CD4-positive, alpha-beta memory T cell (primary cell): ENCODE data around the gene TOP1. TPM values are rescaled to one million over a fixed set of nuclear protein-coding genes. Genes with fewer than 3 reads are reported as not detected.
"Not testable (repeated sequence)": the region's sequence is repeated elsewhere in the genome, so short reads cannot be mapped to it uniquely, and the experiment has no call there.

Experiments
- CTCF ChIA-PET: fragments of 350-600 bp; sonication (Branson Sonifier 250); formaldehyde crosslinking; loops from one replicate; lab custom pipeline; 2021; ENCODE audit warnings: inconsistent platforms; ENCODE audit not compliant: partially characterized antibody; lab: Charles Lee
- POLR2A ChIA-PET: fragments of 350-600 bp; sonication (Branson Sonifier 250); formaldehyde crosslinking; loops from one replicate; lab custom pipeline; 2021; ENCODE audit not compliant: partially characterized antibody; lab: Charles Lee
- DNase-seq, 5 donors: peaks; one replicate each; pipeline versions ENCODE4 v3.0.0 to v3.0.0-alpha.2; 2020 to 2022; ENCODE audit warnings: mixed read lengths in 1 of 5
- H3K27ac ChIP-seq: one replicate; pipeline ENCODE4 v1.7.0; 2013; ENCODE audit warnings: low read depth, low read length
- H3K27me3 ChIP-seq: 2 replicates; pipeline ENCODE4 v1.7.0; 2013; ENCODE audit warnings: mild to moderate bottlenecking, low read length, moderate library complexity; ENCODE audit not compliant: insufficient read depth
- H3K36me3 ChIP-seq: 2 replicates; pipeline ENCODE4 v1.7.0; 2013; ENCODE audit warnings: mild to moderate bottlenecking, low read length, moderate library complexity; ENCODE audit not compliant: insufficient read depth
- H3K4me1 ChIP-seq: 2 replicates; pipeline ENCODE4 v1.7.0; 2013; ENCODE audit warnings: mild to moderate bottlenecking, low read length, moderate library complexity; ENCODE audit not compliant: insufficient read depth
- H3K4me3 ChIP-seq, 2 donors: one replicate each; pipeline ENCODE4 v1.7.0; 2013; ENCODE audit warnings: low read length in 2 of 2, mild to moderate bottlenecking in 1 of 2
- H3K9me3 ChIP-seq, 2 donors: one replicate each; pipeline ENCODE4 v1.7.0; 2013; ENCODE audit warnings: low read length in 2 of 2, control low read depth in 1 of 2; ENCODE audit not compliant: control insufficient read depth in 1 of 2
- H3K27ac Mint-ChIP-seq, 7 donors: one replicate each; pipeline ENCODE4 v1.8.0; 2020 to 2021; ENCODE audit warnings: mixed read lengths in 7 of 7, mild to moderate bottlenecking in 6 of 7, inconsistent platforms in 3 of 7, moderate library complexity in 3 of 7
- H3K27me3 Mint-ChIP-seq, 2 donors: one replicate each; pipeline ENCODE4 v1.8.0; 2020 to 2021; ENCODE audit warnings: mixed read lengths in 2 of 2
- H3K36me3 Mint-ChIP-seq, 2 donors: one replicate each; pipeline ENCODE4 v1.8.0; 2020 to 2021; ENCODE audit warnings: mixed read lengths in 2 of 2, inconsistent platforms in 1 of 2, mild to moderate bottlenecking in 1 of 2
- H3K4me1 Mint-ChIP-seq, 4 donors: one replicate each; pipeline ENCODE4 v1.8.0; 2020 to 2021; ENCODE audit warnings: mixed read lengths in 4 of 4, mild to moderate bottlenecking in 1 of 4
- H3K4me3 Mint-ChIP-seq, 8 donors: one replicate each; pipeline ENCODE4 v1.8.0; 2020 to 2021; ENCODE audit warnings: mixed read lengths in 8 of 8, mild to moderate bottlenecking in 7 of 8, moderate library complexity in 6 of 8, inconsistent platforms in 3 of 8
- H3K9me3 Mint-ChIP-seq, 8 donors: one replicate each; pipeline ENCODE4 v1.8.0; 2020 to 2021; ENCODE audit warnings: mixed read lengths in 8 of 8, mild to moderate bottlenecking in 5 of 8, inconsistent platforms in 3 of 8, moderate library complexity in 1 of 8
- intact Hi-C: fragments of 100-400 bp; cut with micrococcal nuclease; formaldehyde crosslinking; loops from one replicate; pipeline ENCODE4 v1.15.1; 2023
- polyA plus RNA-seq, 2 donors: library from polyadenylated mRNA; unstranded; fragments of 300-500 nt; fragmentation: Illumina TruSeq; gene quantifications; one replicate each; pipeline ENCODE4 v1.2.3, GENCODE V29; 2021
- total RNA-seq, 2 experiments: library from RNA; stranded (reverse); gene quantifications; one replicate each; pipeline ENCODE4 v1.2.3, GENCODE V29; 2021

The TOP1 gene
- total and polyA plus RNA-seq, 4 experiments from 2014 or later = 3.8 to 47.5 (median 30.0) TPM

DNA sequence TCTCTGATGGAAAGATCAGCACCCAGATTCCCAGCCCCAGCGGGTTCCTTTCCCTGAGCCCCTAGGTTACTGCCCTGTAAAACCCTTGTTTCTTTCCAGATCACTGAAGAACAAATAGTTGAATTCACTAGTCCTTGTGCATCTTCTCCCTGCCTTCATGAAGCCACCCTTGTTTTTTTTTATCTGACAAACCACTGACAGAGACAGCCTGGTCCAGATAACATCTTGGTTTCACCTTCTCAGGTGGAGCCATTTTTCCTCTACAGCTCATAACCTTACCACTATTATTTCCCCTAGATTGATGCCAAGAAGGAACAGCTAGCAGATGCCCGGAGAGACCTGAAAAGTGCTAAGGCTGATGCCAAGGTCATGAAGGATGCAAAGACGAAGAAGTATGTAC, 92.8 kb downstream of the TOP1 start:
- Mint-ChIP-seq H3K4me1 (peaks cover 5 to 15% (median 10%) of the 10 kb centered on the region in 4 donors), H3K9me3 (no peaks in the 10 kb centered on the region), H3K36me3 (peaks cover 52 to 82% of the 10 kb centered on the region in 2 donors), H3K27ac (peak overlapping the region in 6 of 7 donors; percentile 34 to 88 (median 72)), H3K4me3 (peak overlapping the region in 1 of 8 donors; percentile 19), H3K27me3 (no peaks in the 10 kb centered on the region)
- Histone ChIP-seq H3K36me3 (peaks cover 60% of the 10 kb centered on the region), H3K27ac (peak overlapping the region; percentile 6), H3K27me3 (no peaks in the 10 kb centered on the region), H3K9me3 (no peaks in the 10 kb centered on the region), H3K4me1 (no peaks in the 10 kb centered on the region), H3K4me3 (no peak overlapping the region)
- peak in 1 of 5 donors; percentile 14 for DNase-seq
- intact Hi-C loops = no loop called here
- ChIA-PET POLR2A (interaction anchor here (0.9 kb wide), 1 partner anchor 11 kb away, joined by 4 read pairs; no protein-coding TSS in a partner anchor), CTCF (interaction anchor here (0.7 to 5.1 kb wide), 7 partner anchors 13 to 159 kb away, joined by 3 to 33 read pairs (median 6); no protein-coding TSS in a partner anchor)

DNA sequence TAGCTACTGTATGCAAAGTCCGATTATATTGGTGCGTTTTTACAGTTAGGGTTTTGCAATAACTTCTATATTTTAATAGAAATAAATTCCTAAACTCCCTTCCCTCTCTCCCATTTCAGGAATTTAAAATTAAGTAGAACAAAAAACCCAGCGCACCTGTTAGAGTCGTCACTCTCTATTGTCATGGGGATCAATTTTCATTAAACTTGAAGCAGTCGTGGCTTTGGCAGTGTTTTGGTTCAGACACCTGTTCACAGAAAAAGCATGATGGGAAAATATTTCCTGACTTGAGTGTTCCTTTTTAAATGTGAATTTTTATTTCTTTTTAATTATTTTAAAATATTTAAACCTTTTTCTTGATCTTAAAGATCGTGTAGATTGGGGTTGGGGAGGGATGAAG, 95.0 kb downstream of the TOP1 start:
- no peak for DNase-seq
- Histone ChIP-seq H3K9me3 (no peaks in the 10 kb centered on the region), H3K36me3 (peaks cover 48% of the 10 kb centered on the region), H3K4me1 (no peaks in the 10 kb centered on the region), H3K27me3 (no peaks in the 10 kb centered on the region), H3K27ac (no peak overlapping the region), H3K4me3 (no peak overlapping the region)
- POLR2A ChIA-PET = no interaction called here
- H3K36me3 Mint-ChIP-seq = peaks cover 44 to 73% of the 10 kb centered on the region in 2 donors
- no peak overlapping the region for H3K4me3 Mint-ChIP-seq
- peaks cover 5 to 15% (median 10%) of the 10 kb centered on the region in 4 donors for H3K4me1 Mint-ChIP-seq
- CTCF ChIA-PET = interaction anchor here (1.6 kb wide), 1 partner anchor 49 kb away, joined by 4 read pairs; no protein-coding TSS in a partner anchor
- H3K27ac Mint-ChIP-seq = peak overlapping the region in 1 of 7 donors; percentile 48
- H3K27me3 Mint-ChIP-seq = no peaks in the 10 kb centered on the region
- peaks cover 0 to 3% (median 0%) of the 10 kb centered on the region in 8 donors for H3K9me3 Mint-ChIP-seq
- intact Hi-C loops = no loop called here

DNA sequence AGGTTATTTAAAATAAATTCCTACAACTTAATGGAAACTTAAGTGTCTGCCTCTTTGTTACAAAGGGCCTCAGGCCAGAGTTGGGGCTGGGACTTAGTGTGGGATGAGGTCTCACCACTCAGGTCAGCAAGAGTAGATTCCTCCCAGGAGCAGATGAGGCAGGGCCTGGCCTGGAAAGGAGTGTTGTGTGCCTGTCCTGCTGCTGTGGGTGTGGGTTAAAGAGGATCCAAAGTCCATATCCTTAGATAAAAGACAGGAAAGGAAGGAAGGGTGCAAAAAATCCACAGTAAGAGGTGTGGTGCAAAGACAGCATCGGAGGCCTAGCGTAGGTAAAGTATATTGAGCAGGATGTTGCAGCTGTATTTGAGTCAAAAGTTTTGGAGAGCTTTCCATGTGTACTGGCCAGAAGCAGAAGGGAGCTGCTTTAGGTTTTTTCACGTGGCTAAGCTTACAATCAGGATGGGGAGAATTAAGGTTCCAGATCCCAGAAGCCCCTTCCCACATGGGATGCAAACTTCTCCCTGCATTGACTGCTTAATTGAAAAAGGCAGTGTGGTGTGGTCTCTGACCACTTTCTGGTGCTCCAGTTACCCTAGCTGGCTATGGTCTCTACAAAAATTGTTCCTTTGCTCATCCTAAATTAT, 96.0 kb downstream of the TOP1 start:
- Mint-ChIP-seq H3K27ac (peak overlapping the region in 6 of 7 donors; percentile 8 to 75 (median 32)), H3K36me3 (peaks cover 41 to 64% of the 10 kb centered on the region in 2 donors), H3K4me3 (no peak overlapping the region), H3K27me3 (no peaks in the 10 kb centered on the region), H3K4me1 (peaks cover 5 to 15% (median 10%) of the 10 kb centered on the region in 4 donors), H3K9me3 (peaks cover 0 to 3% (median 0%) of the 10 kb centered on the region in 8 donors)
- DNase-seq = no peak
- Histone ChIP-seq H3K36me3 (peaks cover 41% of the 10 kb centered on the region), H3K4me1 (no peaks in the 10 kb centered on the region), H3K9me3 (no peaks in the 10 kb centered on the region), H3K27me3 (no peaks in the 10 kb centered on the region), H3K4me3 (no peak overlapping the region), H3K27ac (no peak overlapping the region)
- intact Hi-C loops = no loop called here
- ChIA-PET POLR2A (no interaction called here), CTCF (interaction anchor here (1.0 to 1.3 kb wide), 2 partner anchors 8 to 134 kb away, joined by 3 to 5 read pairs; no protein-coding TSS in a partner anchor)

DNA sequence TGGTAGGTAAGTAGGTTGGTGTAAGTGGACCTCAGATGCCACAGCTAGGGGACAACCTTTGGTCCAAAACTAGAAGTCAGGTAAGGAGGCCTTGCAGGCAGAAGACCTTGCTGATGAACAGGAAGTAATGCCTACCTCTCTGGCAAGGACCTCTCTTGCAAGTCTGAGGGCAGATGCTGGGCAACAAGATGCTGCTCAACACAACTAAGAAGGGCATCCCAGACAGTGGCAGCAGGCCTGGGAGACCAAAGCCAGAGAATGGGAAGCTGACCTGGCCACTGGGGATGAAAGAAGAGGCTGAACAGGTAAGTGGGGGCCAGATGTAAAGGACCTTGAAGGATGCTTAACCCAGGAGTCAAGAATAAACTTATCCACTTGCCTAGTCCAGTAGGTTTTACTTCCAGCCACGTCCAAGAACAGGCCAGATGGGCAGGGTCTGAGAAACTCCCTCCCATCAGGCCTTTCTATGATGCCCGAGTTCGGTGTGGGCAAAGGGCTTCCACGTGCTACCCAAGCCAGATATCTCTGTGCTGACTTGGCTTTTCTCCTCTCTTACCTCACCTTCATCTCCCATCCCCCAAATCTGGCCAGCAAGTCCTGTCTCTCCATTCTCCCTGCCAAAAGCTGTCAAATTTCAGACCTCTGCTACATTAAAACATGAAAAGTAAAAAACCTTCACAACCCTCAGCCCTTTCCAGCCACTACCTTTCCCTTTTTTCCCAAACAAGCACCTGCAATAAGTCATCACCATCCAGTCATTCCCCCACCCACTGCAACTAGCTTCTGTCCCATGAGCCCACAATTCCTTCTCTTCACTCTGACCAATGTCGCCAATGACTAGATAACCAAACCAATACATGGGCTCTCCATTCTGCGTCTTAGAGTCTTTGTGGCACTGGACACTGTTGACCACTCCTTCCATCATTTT, 97.2 kb downstream of the TOP1 start:
- Mint-ChIP-seq H3K9me3 (peaks cover 0 to 3% (median 0%) of the 10 kb centered on the region in 8 donors), H3K36me3 (peaks cover 37 to 54% of the 10 kb centered on the region in 2 donors), H3K27ac (peak overlapping the region in 5 of 7 donors; percentile 7 to 91 (median 42)), H3K4me1 (peaks cover 5 to 10% (median 9%) of the 10 kb centered on the region in 4 donors), H3K4me3 (no peak overlapping the region), H3K27me3 (no peaks in the 10 kb centered on the region)
- no peak overlapping the region for H3K27ac ChIP-seq
- DNase-seq = no peak
- H3K4me1 ChIP-seq = no peaks in the 10 kb centered on the region
- intact Hi-C loops = no loop called here
- H3K27me3 ChIP-seq = no peaks in the 10 kb centered on the region
- CTCF ChIA-PET = interaction anchor here (1.0 to 1.3 kb wide), 3 partner anchors 10 to 135 kb away, joined by 3 to 5 read pairs (median 3); no protein-coding TSS in a partner anchor
- H3K9me3 ChIP-seq = no peaks in the 10 kb centered on the region
- H3K36me3 ChIP-seq = peaks cover 35% of the 10 kb centered on the region
- POLR2A ChIA-PET = no interaction called here
- H3K4me3 ChIP-seq = no peak overlapping the region

DNA sequence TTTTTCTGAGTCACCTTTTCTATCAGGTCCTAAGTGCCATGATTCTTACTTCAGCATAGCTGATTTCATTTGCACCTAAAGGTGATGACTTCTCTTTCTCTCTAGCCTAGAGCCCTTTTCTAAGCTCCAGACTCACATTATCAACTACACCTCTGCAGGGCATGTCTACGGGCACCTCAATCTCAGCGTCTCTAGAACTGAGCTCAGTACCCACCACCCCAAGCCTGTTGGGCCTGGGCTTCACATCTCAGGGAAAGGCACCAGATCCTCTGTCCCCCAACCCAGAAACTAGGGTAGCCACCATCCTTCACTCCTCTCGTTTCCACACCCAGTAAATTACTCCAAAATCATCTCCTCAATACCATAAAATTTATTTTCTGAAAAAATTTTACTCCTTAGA, 98.1 kb downstream of the TOP1 start:
- H3K9me3 ChIP-seq = no peaks in the 10 kb centered on the region
- H3K27me3 Mint-ChIP-seq = no peaks in the 10 kb centered on the region
- no peaks in the 10 kb centered on the region for H3K27me3 ChIP-seq
- peaks cover 33 to 45% of the 10 kb centered on the region in 2 donors for H3K36me3 Mint-ChIP-seq
- peaks cover 0 to 3% (median 0%) of the 10 kb centered on the region in 8 donors for H3K9me3 Mint-ChIP-seq
- POLR2A ChIA-PET = no interaction called here
- no peak for DNase-seq
- H3K4me1 ChIP-seq = no peaks in the 10 kb centered on the region
- intact Hi-C loops = no loop called here
- H3K4me1 Mint-ChIP-seq = peaks cover 0 to 3% (median 1%) of the 10 kb centered on the region in 4 donors
- no peak overlapping the region for H3K4me3 Mint-ChIP-seq
- H3K4me3 ChIP-seq = no peak overlapping the region
- H3K36me3 ChIP-seq = peaks cover 26% of the 10 kb centered on the region
- H3K27ac Mint-ChIP-seq = peak overlapping the region in 6 of 7 donors; percentile 8 to 91 (median 29)
- no peak overlapping the region for H3K27ac ChIP-seq
- CTCF ChIA-PET = interaction anchor here (1.0 to 1.2 kb wide), 2 partner anchors 105 to 136 kb away, joined by 3 read pairs; no protein-coding TSS in a partner anchor

DNA sequence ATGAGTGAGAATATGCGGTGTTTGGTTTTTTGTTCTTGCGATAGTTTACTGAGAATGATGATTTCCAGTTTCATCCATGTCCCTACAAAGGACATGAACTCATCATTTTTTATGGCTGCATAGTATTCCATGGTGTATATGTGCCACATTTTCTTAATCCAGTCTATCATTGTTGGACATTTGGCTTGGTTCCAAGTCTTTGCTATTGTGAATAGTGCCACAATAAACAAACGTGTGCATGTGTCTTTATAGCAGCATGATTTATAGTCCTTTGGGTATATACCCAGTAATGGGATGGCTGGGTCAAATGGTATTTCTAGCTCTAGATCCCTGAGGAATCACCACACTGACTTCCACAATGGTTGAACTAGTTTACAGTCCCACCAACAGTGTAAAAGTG, 99.7 kb downstream of the TOP1 start:
- DNase-seq, intact Hi-C loops, H3K27me3 Mint-ChIP-seq, H3K27me3 ChIP-seq, H3K27ac ChIP-seq, H3K9me3 Mint-ChIP-seq, POLR2A ChIA-PET, H3K27ac Mint-ChIP-seq, H3K9me3 ChIP-seq, H3K4me3 ChIP-seq, H3K4me1 ChIP-seq, H3K4me1 Mint-ChIP-seq, H3K4me3 Mint-ChIP-seq: not testable (repeated sequence)
- H3K36me3 Mint-ChIP-seq = peaks cover 20 to 29% of the 10 kb centered on the region in 2 donors
- CTCF ChIA-PET = interaction anchor here (1.8 kb wide), 1 partner anchor 45 kb away, joined by 5 read pairs; no protein-coding TSS in a partner anchor
- peaks cover 11% of the 10 kb centered on the region for H3K36me3 ChIP-seq
